ENCODE results near the gene CDH24. TPM values are rescaled to one million over a fixed set of nuclear protein-coding genes. Genes with fewer than 3 reads are reported as not detected.

The CDH24 gene
- total and polyA plus RNA-seq, 10 of the 15 experiments (the other 5 are each of a cell fraction or from before 2014, with no cell fraction given): 0.10 to 1.5 (median 0.45) TPM; not detected in 2

DNA sequence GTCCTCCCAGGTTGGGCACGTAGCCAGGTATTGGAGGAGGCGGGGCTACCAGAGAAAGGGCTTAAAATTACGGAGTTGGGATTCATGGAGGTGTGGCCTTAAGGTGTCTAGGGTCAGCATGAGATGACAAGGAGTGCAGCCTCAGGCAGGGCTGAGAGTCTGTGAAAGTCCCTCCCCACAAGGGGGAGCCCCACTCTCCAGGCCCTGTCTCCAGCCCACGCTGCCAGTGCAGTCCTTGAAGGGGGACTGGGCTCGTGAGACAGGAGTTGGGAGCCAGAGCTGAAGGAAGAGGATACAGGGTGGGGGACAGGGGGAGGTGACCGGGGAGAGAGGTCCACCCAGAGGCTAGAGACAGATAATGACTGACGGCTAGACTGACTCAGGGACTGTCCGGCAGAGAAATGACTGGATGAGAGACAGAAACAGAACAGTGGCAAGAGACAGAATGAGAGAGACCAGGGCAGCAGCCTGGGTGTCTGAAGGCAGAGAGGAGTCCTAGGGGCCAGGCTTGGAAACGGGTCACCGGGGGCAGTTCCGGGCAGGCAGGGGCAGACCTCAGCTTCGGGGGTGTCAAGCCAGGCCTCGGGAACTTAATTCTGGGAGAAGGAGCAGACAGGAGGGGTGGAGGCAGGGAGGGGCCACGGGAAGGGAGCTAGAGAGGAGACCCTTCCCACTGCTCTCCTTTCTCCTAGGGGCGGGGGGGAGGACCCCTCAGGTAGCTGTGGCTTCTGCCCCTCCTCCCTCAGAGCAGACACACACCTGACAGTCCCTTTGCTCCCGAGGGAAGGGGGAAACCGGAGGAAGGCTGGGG, 970 bp downstream of the CDH24 start (continued):
- TF ChIP-seq, protein P1, sequence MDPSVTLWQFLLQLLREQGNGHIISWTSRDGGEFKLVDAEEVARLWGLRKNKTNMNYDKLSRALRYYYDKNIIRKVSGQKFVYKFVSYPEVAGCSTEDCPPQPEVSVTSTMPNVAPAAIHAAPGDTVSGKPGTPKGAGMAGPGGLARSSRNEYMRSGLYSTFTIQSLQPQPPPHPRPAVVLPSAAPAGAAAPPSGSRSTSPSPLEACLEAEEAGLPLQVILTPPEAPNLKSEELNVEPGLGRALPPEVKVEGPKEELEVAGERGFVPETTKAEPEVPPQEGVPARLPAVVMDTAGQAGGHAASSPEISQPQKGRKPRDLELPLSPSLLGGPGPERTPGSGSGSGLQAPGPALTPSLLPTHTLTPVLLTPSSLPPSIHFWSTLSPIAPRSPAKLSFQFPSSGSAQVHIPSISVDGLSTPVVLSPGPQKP (IDR thresholded peaks at IDR 0.05; ENCODE audit: low read depth, low read length): no peak; the same call in 1 of the 2 replicates
- TF ChIP-seq YY1 (IDR thresholded peaks at IDR 0.05; ENCODE audit: low read depth, low read length): peak; percentile 40; the same call in 1 of the 2 replicates
- TF ChIP-seq, protein P2, sequence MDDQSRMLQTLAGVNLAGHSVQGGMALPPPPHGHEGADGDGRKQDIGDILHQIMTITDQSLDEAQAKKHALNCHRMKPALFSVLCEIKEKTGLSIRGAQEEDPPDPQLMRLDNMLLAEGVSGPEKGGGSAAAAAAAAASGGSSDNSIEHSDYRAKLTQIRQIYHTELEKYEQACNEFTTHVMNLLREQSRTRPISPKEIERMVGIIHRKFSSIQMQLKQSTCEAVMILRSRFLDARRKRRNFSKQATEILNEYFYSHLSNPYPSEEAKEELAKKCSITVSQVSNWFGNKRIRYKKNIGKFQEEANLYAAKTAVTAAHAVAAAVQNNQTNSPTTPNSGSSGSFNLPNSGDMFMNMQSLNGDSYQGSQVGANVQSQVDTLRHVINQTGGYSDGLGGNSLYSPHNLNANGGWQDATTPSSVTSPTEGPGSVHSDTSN (IDR thresholded peaks at IDR 0.05; ENCODE audit: insufficient replicate concordance, low read depth, low read length): peak; percentile 37
- peak; percentile 67; the same call in 1 of the 2 replicates for TF ChIP-seq NBN (IDR thresholded peaks at IDR 0.05)
- no peak for TF ChIP-seq CBX5 (IDR thresholded peaks at IDR 0.05; ENCODE audit: low read depth)
- TF ChIP-seq IKZF1 (conservative IDR thresholded peaks at IDR 0.05): 0 out of 2 replicates have a peak, but pooled peaks have one; percentile 30
- TF ChIP-seq, protein P3, sequence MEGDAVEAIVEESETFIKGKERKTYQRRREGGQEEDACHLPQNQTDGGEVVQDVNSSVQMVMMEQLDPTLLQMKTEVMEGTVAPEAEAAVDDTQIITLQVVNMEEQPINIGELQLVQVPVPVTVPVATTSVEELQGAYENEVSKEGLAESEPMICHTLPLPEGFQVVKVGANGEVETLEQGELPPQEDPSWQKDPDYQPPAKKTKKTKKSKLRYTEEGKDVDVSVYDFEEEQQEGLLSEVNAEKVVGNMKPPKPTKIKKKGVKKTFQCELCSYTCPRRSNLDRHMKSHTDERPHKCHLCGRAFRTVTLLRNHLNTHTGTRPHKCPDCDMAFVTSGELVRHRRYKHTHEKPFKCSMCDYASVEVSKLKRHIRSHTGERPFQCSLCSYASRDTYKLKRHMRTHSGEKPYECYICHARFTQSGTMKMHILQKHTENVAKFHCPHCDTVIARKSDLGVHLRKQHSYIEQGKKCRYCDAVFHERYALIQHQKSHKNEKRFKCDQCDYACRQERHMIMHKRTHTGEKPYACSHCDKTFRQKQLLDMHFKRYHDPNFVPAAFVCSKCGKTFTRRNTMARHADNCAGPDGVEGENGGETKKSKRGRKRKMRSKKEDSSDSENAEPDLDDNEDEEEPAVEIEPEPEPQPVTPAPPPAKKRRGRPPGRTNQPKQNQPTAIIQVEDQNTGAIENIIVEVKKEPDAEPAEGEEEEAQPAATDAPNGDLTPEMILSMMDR (IDR thresholded peaks at IDR 0.05 in 2 of 3, conservative IDR thresholded peaks at IDR 0.05 in 1 of 3; ENCODE audit: control insufficient read depth in 2 of 3, extremely low read depth in 1 of 3, insufficient read depth in 1 of 3, low read depth in 3 of 3, low read length in 3 of 3): peak; percentile 57 to 83 (median 69)
- peak in 1 of 2 experiments; percentile 72; a peak in 2 of 3 replicates for TF ChIP-seq EGR1 (IDR thresholded peaks at IDR 0.05; ENCODE audit: borderline replicate concordance in 1 of 2, low read depth in 2 of 2, low read length in 2 of 2)
- peak; percentile 45; the same call in 1 of the 2 replicates for TF ChIP-seq SMC3 (IDR thresholded peaks at IDR 0.05; ENCODE audit: borderline replicate concordance, low read length)
- peak; percentile 72; the same call in 1 of the 2 replicates for TF ChIP-seq HDGF (IDR thresholded peaks at IDR 0.05)
- no peak for TF ChIP-seq RFX5 (IDR thresholded peaks at IDR 0.05; ENCODE audit: low read depth, low read length)
- TF ChIP-seq, protein P4, sequence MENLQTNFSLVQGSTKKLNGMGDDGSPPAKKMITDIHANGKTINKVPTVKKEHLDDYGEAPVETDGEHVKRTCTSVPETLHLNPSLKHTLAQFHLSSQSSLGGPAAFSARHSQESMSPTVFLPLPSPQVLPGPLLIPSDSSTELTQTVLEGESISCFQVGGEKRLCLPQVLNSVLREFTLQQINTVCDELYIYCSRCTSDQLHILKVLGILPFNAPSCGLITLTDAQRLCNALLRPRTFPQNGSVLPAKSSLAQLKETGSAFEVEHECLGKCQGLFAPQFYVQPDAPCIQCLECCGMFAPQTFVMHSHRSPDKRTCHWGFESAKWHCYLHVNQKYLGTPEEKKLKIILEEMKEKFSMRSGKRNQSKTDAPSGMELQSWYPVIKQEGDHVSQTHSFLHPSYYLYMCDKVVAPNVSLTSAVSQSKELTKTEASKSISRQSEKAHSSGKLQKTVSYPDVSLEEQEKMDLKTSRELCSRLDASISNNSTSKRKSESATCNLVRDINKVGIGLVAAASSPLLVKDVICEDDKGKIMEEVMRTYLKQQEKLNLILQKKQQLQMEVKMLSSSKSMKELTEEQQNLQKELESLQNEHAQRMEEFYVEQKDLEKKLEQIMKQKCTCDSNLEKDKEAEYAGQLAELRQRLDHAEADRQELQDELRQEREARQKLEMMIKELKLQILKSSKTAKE (IDR thresholded peaks at IDR 0.05; ENCODE audit: low read depth, poor library complexity, severe bottlenecking): peak; percentile 28
- TF ChIP-seq CBFB (IDR thresholded peaks at IDR 0.05; ENCODE audit: low read depth): no peak
- TF ChIP-seq, protein P5, sequence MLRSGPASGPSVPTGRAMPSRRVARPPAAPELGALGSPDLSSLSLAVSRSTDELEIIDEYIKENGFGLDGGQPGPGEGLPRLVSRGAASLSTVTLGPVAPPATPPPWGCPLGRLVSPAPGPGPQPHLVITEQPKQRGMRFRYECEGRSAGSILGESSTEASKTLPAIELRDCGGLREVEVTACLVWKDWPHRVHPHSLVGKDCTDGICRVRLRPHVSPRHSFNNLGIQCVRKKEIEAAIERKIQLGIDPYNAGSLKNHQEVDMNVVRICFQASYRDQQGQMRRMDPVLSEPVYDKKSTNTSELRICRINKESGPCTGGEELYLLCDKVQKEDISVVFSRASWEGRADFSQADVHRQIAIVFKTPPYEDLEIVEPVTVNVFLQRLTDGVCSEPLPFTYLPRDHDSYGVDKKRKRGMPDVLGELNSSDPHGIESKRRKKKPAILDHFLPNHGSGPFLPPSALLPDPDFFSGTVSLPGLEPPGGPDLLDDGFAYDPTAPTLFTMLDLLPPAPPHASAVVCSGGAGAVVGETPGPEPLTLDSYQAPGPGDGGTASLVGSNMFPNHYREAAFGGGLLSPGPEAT (IDR thresholded peaks at IDR 0.05; ENCODE audit: low read depth): peak; percentile 71
- no peak for TF ChIP-seq NFIC (IDR thresholded peaks at IDR 0.05; ENCODE audit: low read depth, low read length)
- TF ChIP-seq ZNF24 (IDR thresholded peaks at IDR 0.05): no peak
- TF ChIP-seq STAT1 (conservative IDR thresholded peaks at IDR 0.05): 0 out of 2 replicates have a peak, but pooled peaks have one; percentile 62
- no peak for TF ChIP-seq ZSCAN29 (IDR thresholded peaks at IDR 0.05)
- TF ChIP-seq POU2F2 (IDR thresholded peaks at IDR 0.05; ENCODE audit: borderline replicate concordance, low read depth, low read length): no peak
- TF ChIP-seq RAD21 (IDR thresholded peaks at IDR 0.05; ENCODE audit: insufficient read depth, low read depth, low read length): peak; percentile 37; the same call in 1 of the 2 replicates
